NCI-H2196 (cell line): ENCODE results near the gene CPNE5.
"Not testable (repeated sequence)": the region's sequence is repeated elsewhere in the genome, so short reads cannot be mapped to it uniquely, and the experiment has no call there.

Source experiments
- DNase-seq: peaks from one replicate; lab custom pipeline; 2025; ENCODE audit not compliant: unreplicated experiment; lab: John Stamatoyannopoulos, UW

CPNE5 gene

GRCh38 chr6:36817847-36818246, 21.4 kb downstream of the CPNE5 start:
- DNase-seq = no peak

- no peak for DNase-seq
Measured at GRCh38 chr6:36817176-36817817, 21.9 kb downstream of the CPNE5 start.

GRCh38 chr6:36815962-36816735, 23.1 kb downstream of the CPNE5 start:
- no peak for DNase-seq

- DNase-seq = no peak
Measured at GRCh38 chr6:36814249-36814648, 25.0 kb downstream of the CPNE5 start.

GRCh38 chr6:36813526-36813925, 25.7 kb downstream of the CPNE5 start:
- no peak for DNase-seq

- DNase-seq = not testable (repeated sequence)
Measured at GRCh38 chr6:36813047-36813446, 26.2 kb downstream of the CPNE5 start.

- no peak for DNase-seq
Measured at GRCh38 chr6:36809941-36810803, 29.1 kb downstream of the CPNE5 start.

GRCh38 chr6:36809156-36809555, 30.1 kb downstream of the CPNE5 start:
- DNase-seq = no peak

GRCh38 chr6:36808634-36809033, 30.6 kb downstream of the CPNE5 start:
- no peak for DNase-seq

GRCh38 chr6:36807750-36808149, 31.5 kb downstream of the CPNE5 start:
- no peak for DNase-seq

- DNase-seq = no peak
Measured at GRCh38 chr6:36807143-36807542, 32.1 kb downstream of the CPNE5 start.

GRCh38 chr6:36805917-36806316, 33.3 kb downstream of the CPNE5 start:
- DNase-seq = no peak

GRCh38 chr6:36805096-36805797, 34.0 kb downstream of the CPNE5 start:
- DNase-seq = no peak

GRCh38 chr6:36804563-36804962, 34.7 kb downstream of the CPNE5 start:
- no peak for DNase-seq

GRCh38 chr6:36803908-36804307, 35.3 kb downstream of the CPNE5 start:
- no peak for DNase-seq

- no peak for DNase-seq
Measured at GRCh38 chr6:36803482-36803881, 35.8 kb downstream of the CPNE5 start.

- DNase-seq = no peak
Measured at GRCh38 chr6:36800223-36801076, 38.8 kb downstream of the CPNE5 start.

- DNase-seq = no peak
Measured at GRCh38 chr6:36798852-36799251, 40.4 kb downstream of the CPNE5 start.

- DNase-seq = no peak
Measured at GRCh38 chr6:36797653-36798052, 41.6 kb downstream of the CPNE5 start.

- DNase-seq = no peak
Measured at GRCh38 chr6:36797055-36797454, 42.2 kb downstream of the CPNE5 start.
